GM10847 (cell line): Measurements from ENCODE around the gene JCAD.

Experiments used
- POLR2A ChIP-seq: IDR thresholded peaks from 2 replicates; pipeline ENCODE4 v1.6.1; 2011; ENCODE audit not compliant: insufficient read length; ENCODE audit errors: extremely low read depth

Gene JCAD

DNA sequence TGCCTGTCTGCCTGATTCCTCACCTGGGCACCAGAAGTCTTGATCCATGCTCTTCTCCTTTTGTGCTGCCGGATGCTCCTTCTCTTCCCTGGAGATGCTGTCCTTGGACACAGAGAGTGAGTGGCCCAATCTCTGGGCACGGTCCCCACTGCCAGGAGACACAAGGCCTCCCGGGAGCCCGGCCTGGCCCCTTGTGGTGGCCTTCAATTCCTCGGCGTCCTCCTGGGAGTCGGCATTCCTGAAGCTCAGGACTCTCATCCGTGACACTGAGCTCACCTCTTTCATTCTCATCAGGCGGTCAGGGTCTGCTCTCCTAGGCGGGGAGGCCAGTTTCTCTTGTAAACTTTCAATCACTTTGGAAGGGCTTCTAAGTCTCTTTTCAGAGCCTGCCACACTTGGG is 33.3 kb downstream of the JCAD start:
- TF ChIP-seq POLR2A = no peak

DNA sequence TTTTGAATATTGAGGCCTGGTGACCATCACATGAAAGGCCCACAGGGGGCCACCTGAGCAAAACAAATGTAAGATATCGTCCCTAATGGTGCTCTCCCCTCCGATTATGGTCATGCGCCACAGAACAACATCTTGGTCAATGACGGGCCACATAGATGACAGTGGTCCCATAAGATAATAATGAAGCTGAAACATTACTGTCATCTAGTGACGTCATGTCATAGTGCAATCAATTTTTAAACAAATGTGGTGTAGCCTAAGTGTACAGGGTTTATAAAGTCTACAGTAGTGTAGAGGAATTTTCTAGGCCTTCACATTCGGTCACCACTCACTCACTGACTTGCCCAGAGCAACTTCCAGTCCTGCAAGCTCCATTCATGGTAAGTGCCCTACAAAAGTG is 36.8 kb downstream of the JCAD start:
- no peak for TF ChIP-seq POLR2A

DNA sequence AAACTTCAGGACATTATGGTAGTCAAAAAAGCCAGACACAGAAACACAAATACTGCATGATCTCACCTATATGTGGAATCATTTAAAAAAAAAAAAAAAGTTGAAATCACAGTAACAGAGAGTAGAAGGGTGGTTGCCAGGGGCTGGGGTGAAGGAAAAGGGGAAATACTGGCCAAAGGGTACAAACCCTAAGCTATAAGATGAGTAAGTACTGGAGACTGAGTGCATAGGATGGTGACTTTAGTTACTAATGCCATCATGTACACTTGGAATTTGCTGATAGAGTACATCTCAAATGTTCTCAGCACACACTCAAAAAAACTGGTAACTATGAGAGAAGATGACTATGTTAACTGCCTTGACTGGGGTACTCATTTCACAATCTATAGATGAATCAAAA is 39.9 kb downstream of the JCAD start:
- no peak for TF ChIP-seq POLR2A

DNA sequence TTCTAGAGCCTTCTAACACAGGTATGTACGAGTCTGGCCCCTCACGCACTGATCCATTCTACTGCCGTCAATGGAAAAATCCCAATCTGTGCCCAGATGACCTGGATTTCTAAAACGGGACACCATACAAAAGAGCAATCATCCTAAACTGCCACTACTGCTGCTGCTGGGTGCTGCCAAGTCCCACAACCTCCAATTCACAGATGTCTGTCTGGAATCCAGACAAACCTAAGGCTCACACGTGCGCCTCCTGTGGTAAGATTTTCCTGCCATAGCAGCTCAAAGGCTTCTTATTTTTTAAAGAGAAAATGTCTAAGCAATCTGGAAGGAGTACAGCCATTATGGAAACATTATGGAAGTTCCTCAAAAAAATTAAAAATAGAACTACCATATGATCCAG is 40.9 kb downstream of the JCAD start:
- TF ChIP-seq POLR2A = no peak

DNA sequence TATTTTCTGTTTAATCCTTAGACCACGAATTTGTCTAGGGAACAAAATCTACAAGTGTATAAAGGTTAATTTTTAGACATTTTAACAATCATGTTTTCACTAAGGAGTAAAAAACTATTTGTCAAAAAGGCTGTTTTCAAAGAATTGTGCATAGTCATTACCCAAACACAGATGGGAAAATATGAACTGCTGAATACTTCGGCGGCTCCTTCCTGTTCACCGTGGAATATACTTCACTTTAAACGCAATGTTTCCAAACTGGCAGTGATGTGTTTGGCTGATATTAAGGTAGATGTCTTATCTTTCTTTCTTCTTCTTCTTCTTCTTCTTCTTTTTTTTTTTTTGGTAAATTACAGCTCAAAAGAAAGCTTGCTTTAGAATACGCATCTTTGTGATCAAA is 41.4 kb downstream of the JCAD start:
- TF ChIP-seq POLR2A = no peak

DNA sequence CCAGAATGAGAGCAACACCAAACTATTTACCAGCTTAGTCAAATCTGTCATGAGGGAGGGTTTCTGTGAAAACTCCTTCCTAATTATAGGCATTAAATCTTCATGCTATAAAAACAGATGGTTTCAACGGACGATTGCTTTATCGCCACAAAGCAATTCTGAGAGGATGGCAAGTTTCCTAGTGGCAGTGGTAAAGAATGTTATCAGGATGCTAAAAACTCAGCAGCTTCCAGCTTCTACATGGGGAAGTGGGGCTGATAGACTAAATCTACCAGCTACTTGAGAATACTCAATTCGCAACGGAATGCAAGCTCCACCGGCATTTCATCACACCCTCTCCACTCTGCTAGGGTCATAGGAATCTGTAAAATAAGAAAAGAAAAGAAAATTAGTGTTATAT is 41.8 kb downstream of the JCAD start:
- no peak for TF ChIP-seq POLR2A

DNA sequence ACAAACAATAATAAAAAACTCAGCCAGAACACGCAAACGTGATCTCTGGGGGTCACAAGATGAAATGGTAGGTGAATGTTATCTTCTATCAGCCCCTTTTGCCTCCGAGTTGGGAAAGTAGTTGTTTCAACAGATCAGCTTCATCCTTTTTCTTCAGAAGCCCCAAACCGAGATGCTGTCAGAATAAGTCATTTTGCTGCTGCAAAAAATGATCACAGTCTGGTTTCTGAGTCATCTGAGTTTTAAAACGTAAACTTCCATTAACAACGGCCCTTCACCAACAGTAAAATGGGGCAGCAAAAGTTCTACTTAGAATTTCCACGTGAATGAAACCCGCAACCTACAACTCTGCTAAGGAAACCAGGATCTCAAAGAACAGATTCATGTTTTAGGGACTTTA is 44.9 kb downstream of the JCAD start:
- no peak for TF ChIP-seq POLR2A

DNA sequence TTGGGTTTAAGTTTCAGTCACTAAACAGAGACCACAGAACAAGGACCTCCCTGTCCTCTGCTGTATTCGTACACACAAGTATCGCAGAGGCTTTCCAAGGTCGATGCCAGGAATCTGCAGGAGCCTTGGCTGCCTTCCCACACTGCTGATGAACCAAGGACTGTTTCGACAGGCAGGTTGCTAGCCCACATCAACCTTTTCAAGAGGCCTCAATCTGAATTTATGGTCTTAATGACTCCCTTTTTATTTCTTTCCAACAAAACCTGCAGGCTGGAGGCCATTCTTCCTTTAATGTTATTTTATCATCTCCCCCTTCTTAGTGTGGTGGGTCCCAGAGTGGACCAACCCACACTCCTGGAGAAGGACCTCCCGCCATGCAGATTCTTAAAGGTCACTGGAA is 45.6 kb downstream of the JCAD start:
- no peak for TF ChIP-seq POLR2A

DNA sequence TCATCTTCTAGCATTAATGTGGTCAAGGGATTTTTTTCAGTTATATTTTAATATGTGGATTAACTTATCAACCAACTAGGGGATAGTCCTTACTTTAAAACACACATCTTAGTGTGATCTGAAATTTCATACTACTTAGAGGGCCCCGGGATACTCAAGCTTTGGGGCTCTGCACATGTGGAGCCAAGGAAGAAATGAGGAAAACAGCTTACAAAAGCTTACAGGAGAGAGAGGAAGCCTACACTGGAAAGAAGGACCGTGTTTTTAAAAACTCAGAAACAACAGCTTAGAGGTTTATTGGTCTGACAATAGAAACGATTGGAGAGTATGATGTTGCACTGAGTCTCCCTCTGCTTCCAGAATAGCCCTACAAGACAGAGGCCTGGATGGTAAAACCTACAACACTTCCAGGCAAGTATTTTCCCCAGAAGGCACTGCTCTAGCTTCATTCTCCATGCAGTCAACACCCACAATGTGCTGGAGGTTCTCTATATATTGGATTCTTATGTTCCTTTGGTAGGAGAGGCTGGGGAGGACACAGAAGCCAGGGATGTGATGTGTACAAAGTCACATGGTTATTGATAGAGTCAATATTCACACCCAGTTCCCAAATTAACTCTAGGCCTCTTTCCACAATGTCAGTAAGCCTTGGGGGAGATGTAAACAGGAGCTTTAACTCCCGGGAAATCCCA is 47.3 kb downstream of the JCAD start:
- no peak for TF ChIP-seq POLR2A

DNA sequence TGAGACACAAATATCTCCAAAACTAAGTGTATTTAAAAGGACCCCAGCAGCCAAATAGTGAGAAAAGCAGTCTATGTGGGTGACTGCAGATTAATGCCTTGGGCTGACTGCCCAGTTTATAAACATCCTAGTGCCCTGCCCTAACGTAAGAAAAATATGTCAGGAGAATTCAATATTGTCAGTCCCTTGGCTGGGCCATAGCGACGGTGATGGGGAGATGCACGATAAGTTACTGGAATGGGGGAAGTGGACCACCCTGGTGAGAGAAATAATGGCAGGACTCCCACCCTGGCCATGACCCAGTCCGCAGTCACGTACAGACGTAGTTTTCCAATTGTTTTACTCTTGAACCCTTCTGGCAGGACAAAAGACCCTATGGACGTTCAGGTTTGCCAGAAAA is 48.0 kb downstream of the JCAD start:
- TF ChIP-seq POLR2A = no peak

DNA sequence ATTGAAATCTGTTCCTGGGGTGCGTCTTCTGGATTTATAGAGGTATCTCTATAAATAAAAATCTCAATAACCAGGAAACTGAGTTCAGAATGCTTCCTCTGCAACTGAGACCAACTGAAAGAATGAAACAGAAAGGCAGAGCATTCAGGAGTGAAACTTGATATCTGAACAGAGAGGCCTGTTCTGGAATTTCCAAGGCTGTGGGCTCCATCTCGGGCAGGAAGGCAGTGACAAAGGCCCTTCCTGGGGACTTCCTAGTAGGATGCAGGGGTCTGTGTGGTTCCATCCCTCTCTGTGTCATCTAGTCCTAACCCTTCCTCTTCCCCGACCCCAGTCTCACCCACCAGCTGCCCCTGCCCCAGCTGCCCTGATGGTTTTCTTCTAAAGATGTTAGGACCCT is 52.0 kb downstream of the JCAD start:
- TF ChIP-seq POLR2A = no peak

DNA sequence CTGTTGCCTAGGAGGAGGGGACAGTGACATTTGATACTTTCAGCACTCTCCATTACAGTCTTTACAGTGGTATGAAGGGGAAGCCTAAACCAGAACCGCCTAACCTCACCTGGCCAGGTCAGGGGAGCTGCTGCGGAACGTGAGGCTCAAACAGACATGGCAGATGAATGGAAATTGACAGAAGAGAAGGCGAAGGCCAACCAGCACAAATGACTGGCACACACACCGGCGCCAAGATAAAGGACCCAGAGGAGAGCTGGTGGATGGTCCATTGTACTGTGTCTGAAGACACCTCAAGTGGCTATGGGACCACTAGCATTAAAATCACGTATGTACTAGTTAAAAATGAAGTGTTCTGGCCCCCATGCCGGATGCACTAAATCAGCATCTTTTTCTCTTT is 53.0 kb downstream of the JCAD start:
- TF ChIP-seq POLR2A = no peak

DNA sequence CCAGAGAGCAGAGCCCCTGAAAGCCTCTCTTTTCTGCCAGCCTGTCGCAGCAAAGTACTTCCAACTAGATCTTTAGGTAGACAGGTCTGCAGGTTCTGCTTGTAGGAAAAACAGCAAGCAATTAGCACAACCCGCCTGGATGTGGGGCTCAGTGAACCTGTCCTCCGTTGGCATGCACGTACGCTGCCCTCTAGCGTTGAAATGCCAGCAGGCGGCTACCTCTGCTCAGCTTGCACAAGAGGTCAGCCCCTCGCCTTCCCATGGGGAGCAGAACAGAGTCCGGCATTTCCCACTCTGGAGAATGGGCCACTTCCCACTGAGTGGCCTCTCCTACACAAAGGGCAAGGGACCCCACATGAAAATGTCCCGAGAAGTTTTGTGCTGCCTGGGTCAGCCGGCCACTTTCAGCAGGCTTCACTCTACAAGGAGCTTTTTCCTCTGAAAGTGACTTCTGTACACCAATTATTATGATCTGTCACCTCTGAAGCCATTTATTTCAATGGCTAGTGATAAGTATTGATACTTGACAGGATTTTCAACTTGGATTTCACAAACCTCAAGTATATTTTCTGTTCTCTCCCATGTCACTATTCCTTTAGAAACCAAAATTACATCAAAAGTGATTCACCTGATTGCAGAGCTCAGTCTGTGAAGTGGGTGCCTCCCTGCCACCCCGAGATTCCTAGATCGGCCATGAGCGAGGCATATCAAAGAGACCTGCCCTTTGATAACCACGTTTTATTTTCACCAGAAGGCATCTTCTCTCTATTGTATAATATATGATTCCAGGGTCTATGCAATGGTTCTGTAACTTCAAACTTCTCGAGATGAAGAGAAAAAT is 56.7 kb downstream of the JCAD start:
- TF ChIP-seq POLR2A = no peak

DNA sequence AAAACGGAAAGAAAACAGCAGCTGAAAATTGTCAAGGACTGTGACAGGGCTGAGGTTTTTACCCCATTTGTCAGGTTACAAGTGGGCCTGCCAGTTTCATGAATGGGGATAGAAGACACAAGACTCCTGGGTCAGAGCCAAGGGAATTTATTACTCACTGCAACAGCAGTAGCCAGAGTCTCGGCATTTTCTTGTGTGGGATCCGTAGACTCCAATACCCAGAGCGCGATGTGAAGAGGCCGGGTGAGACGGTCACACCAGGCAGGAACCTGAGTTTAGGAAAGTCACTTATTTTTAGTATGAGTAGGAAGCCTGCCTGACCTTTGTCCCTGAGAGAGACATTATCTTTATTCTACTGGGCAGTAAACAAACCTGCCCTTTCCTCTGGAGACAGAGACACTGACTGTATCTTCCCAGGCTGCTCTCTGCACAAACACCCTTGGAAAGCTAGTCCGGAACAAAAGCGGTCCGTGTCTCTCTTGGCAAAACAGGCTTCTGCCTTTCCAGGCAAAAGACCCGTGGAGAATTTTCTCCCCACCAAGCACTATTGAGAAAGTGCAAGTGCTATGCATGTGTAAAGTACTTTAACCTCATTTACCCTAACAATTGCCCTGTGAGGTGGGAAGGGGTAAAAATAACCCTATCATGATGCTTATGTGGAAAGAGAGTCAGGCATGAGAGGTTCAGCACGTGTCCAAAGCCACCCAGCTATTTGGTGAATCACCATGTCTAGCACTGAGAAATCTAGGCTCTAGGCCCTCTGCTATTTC is 58.4 kb downstream of the JCAD start:
- TF ChIP-seq POLR2A = no peak

DNA sequence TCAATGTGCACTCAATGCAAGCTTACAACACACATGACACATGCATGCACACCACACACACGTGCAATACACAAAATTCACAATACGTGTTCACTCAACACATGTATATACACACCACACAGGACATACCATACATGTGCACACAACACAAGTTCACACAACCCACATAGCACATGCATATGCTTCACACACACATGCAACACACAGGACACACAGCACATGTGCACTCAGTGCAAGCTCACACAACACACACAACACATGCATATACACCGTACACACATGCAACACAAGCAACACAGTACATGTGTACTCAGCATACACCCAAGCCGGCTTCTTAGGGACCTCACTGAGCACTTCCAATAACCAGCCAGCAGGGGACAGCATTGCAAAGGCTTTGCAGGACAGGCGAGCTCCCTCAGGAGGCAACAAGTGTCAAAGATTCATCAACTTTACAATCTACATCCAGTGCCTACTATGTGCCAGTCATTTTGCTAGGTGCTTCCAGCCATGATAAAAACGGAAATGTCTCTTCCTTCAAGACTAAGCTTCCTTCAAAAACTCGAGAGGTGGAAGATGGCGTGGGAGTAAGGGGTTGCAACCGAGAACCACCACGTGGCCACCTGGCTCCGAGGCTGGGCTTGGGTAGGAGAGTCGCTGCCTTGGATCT is 61.1 kb downstream of the JCAD start:
- TF ChIP-seq POLR2A = no peak

DNA sequence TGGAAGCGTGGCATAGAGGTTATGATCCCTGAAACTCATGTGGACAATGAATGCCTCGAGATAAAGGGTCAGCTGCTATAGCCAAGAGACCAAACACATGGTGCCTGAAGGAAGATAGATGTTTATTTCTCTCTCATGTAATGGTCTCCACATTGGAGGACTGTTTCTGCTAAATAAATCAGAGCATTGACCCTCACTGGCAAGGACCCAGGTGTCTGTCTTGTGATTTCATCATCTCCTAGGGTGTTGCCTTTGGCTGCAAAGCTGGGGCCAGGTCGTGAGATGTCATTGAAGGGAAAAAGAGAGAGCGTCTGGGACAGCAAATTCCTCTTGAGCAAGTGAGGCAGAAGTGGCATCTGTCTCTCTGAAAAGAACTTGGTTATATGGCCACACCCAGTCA is 64.6 kb downstream of the JCAD start:
- TF ChIP-seq POLR2A = no peak

DNA sequence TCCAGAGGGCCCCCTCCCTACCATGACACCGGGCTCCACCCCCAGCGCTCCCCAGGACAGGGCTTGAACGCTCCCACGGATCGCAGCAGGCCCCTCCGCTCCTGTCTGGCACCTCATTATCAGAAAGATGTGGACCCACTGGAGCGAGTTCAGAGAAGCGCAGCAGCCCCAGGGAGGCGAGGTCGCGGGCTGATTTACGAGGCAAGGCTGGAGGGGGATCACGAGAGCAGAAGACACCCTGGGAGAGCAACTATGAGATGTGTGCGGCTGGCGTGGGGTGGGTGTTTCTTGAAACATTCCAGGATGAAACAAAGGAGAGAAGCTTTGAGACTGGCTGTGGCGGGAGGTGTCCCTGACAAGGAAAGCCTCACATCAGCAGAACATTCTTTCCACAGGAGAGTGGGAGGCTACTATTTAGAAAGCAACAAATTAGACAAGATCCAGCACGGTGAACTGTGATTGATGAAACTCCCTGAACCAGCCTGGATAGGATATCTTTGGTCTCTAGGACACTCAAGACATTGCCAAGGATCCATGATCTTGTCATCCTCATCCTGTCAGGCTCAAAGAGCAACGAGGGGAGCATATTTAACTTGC is 66.0 kb downstream of the JCAD start:
- TF ChIP-seq POLR2A = no peak
